Measurements from ENCODE around the gene CLIC4.

CLIC4 gene

DNA sequence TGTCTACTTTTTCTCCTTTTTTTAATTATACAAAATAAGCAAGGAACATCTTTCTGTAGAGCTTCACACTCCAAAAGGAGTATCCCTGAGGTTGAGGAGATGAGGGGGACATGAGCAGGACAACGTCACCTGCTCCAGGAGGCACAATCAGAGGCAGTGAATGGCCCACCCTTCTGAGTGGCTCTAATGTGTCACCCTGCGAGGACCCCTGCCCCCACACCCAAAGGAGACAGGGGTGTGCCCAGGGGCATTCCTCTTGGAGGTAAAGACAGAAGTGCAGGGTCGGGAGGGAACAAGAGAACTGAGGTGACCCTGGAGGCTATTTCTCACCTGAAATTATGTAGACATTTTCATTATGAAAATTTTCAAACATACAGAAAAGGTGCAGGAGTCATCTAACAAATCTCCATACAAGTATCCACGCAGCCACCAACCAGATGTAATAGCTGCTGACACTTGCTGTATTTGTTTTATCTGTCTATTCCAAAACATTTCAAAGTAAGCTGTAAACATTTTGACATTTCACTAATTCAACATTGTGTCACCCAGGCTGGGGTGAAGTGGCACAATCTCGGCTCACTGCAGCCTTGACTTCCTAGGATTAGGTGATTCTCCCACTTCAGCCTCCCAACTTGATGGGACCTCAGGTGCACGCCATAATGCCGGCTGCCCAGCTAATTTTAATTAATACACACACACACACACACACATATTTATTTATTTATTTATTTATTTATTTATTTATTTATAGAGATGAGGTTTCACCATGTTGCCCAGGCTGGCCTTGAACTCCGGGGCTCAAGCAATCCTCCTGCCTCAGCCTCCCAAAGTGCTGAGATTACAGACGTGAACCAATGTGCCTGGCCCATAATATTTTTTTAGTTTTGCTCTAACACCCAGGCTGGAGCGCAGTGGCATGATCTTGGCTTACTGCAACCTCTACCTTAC, 114.1 kb downstream of the CLIC4 start:
- no peak for ATAC-seq (replicated peaks)
- peaks cover 44 to 47% of the 10 kb centered on the region in 2 donors for H3K4me1 Mint-ChIP-seq (ENCODE audit: low read depth in 2 of 2)
- no peak for DNase-seq
- no peaks in the 10 kb centered on the region for H3K27me3 Mint-ChIP-seq
- H3K4me3 Mint-ChIP-seq = peak overlapping the region in 1 of 2 donors; percentile 84
- no peak overlapping the region for H3K27ac Mint-ChIP-seq
- peaks cover 10% of the 10 kb centered on the region for H3K36me3 Mint-ChIP-seq (ENCODE audit: insufficient read depth)
- no peaks in the 10 kb centered on the region for H3K9me3 Mint-ChIP-seq

DNA sequence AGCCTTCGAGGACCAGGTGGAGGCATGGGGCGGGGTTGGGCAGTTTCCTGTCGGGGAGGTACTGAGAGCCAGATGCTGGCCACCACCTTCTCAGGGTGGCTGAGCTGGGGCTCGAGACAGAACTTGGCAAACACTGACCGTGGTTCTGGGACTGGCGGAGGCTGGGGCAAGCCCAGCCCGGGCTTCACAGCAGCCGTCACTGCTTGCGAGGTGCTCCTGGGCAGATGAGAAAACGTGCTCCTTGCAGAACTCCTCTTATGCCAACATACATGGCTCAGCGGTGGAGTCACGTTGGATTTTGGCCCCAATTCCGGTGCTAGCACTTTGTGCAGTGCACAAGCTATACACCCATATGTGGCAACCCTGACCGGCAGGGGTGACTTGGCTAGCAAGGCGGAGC, 115.6 kb downstream of the CLIC4 start:
- Mint-ChIP-seq H3K27me3 (no peaks in the 10 kb centered on the region), H3K4me1 (ENCODE audit: low read depth in 2 of 2) (peaks cover 38 to 41% of the 10 kb centered on the region in 2 donors), H3K4me3 (no peak overlapping the region), H3K9me3 (no peaks in the 10 kb centered on the region), H3K36me3 (ENCODE audit: insufficient read depth) (peaks cover 10% of the 10 kb centered on the region), H3K27ac (no peak overlapping the region)
- no peak for ATAC-seq (replicated peaks)
- DNase-seq = no peak

DNA sequence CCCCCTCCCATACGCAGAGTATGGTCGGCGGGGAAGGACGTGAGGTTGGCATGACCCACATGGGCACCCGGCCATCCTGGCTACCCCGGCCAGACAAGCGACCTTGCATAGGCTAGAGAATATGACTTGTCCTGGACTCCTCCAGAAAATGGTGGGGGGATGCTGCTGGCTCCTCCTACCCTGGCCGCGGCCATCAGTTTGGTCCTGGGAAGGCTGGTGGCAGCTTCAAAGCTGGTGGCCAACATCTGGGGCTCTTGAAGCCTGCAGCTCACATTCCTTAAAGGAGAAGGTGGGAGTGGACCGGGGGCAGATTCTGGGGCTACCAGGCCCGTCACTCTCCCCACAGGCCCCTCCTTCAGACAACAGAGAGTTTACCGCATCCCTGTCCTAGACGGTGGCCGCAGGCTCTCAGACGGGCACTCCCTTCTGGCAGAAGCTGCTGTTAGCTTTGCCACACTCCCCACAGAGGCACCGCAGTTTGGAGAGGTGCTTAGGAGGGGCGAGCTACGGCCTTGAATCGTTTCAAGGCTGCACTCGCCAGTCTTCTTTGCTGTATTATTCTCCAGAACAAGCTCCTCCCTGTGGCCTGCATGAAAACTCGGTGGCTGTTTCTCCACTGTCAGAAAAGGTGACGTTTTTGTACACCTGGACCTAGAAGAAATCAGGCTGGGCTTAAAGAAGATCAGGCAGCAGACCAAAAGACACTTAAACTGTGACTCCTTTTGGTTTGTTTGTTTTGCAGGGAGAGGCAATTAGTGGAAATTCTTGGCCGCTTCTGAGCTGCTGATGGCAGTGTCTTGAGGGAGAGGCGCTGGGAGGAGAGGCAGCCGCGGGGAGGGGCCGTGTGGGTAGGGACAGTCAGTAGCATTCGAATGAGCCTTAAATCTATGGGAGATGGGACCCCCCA, 116.8 kb downstream of the CLIC4 start:
- no peak for DNase-seq
- peaks cover 11% of the 10 kb centered on the region for H3K36me3 Mint-ChIP-seq (ENCODE audit: insufficient read depth)
- H3K4me3 Mint-ChIP-seq = no peak overlapping the region
- no peaks in the 10 kb centered on the region for H3K9me3 Mint-ChIP-seq
- peak overlapping the region in 1 of 2 donors; percentile 78 for H3K27ac Mint-ChIP-seq
- ATAC-seq (replicated peaks) = no peak
- H3K27me3 Mint-ChIP-seq = peaks cover 1 to 4% of the 10 kb centered on the region in 2 donors
- peaks cover 29 to 35% of the 10 kb centered on the region in 2 donors for H3K4me1 Mint-ChIP-seq (ENCODE audit: low read depth in 2 of 2)

DNA sequence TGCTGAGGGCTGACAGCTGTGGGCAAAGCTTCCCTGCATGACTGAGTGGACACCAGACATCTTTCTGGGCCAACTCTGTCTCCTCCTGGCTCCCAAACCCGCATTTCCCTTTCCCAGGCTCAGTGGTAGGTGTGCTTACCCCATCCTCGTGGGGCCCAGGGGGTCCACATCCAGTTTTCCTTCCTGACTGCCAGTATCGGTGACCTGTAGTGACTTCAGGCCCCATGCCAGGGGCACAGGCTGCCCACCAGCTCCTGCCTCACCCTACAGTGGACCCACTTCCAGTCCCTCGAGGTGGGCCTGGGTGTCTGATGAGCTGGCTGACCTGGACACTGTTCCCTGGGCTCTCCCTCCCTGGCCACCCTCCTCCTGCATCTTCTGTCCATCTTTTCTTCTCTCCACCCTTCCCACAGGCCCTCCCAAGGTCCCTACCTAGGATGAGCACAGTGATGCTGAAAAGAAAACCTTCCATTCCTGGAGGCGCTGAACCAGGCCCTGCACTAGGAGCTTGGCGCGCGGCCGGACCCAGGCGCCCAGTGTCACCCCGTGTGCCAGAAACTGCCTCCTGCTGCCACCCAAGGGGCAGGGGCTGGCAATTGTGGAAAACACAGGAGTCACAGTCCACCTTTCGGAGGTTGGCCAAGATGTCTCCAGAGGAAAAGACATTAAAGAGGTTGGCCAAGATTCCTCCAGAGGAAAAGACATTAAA, 117.7 kb downstream of the CLIC4 start:
- H3K9me3 Mint-ChIP-seq = no peaks in the 10 kb centered on the region
- peak overlapping the region in 1 of 2 donors; percentile 15 for H3K4me3 Mint-ChIP-seq
- peaks cover 5 to 12% of the 10 kb centered on the region in 2 donors for H3K27me3 Mint-ChIP-seq
- peaks cover 5% of the 10 kb centered on the region for H3K36me3 Mint-ChIP-seq (ENCODE audit: insufficient read depth)
- peaks cover 22 to 30% of the 10 kb centered on the region in 2 donors for H3K4me1 Mint-ChIP-seq (ENCODE audit: low read depth in 2 of 2)
- DNase-seq (no peak), ATAC-seq (replicated peaks) (no peak)
- H3K27ac Mint-ChIP-seq = peak overlapping the region in 1 of 2 donors; percentile 78

DNA sequence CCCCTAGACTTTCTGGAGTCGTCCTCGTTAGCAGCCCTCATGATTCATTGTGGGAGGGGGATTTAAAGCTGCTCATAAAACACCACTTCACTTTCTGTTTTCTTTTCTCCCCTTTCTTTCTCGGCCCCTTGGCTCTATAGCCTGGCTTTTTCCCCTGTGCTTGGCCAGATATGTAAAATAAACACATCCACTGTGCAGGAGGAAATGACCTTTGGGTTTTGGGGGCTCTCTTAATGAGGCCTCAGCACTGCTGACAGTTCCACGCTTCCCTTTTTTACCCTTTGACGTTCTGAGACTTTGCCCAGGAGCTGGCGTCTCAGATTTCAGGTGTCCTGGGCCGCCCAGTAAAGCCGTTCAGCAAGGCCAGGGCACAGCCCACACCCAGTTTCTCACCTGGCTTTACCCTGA, 119.1 kb downstream of the CLIC4 start:
- Mint-ChIP-seq H3K27me3 (peaks cover 5 to 18% of the 10 kb centered on the region in 2 donors), H3K4me3 (no peak overlapping the region), H3K9me3 (no peaks in the 10 kb centered on the region), H3K36me3 (ENCODE audit: insufficient read depth) (peaks cover 8% of the 10 kb centered on the region), H3K4me1 (ENCODE audit: low read depth in 2 of 2) (peaks cover 14 to 25% of the 10 kb centered on the region in 2 donors), H3K27ac (no peak overlapping the region)
- ATAC-seq (replicated peaks) (no peak), DNase-seq (no peak)

DNA sequence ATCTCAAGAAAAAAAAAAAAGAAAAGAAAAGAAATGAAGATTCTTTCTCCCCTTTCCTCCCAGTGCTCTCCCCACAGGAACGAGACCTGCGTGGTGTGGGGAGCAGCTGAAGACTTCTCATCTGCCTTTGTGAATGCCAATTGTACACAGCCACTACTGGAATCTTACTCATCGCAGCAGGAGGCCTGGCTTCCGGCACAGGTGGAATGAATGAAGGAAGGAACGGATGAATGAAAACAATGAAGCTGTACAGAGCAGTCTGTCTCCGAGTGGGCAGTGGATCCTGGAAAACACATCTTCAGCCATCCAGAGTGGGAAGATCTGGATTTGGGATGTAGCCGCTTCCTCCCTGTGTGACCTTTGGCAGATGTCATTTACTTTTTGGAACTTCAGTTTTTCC, 119.9 kb downstream of the CLIC4 start:
- no peaks in the 10 kb centered on the region for H3K9me3 Mint-ChIP-seq
- no peak for ATAC-seq (replicated peaks)
- no peak overlapping the region for H3K4me3 Mint-ChIP-seq
- peaks cover 5 to 18% of the 10 kb centered on the region in 2 donors for H3K27me3 Mint-ChIP-seq
- H3K27ac Mint-ChIP-seq = no peak overlapping the region
- H3K4me1 Mint-ChIP-seq (ENCODE audit: low read depth in 2 of 2) = peaks cover 14 to 25% of the 10 kb centered on the region in 2 donors
- peaks cover 8% of the 10 kb centered on the region for H3K36me3 Mint-ChIP-seq (ENCODE audit: insufficient read depth)
- DNase-seq = no peak

DNA sequence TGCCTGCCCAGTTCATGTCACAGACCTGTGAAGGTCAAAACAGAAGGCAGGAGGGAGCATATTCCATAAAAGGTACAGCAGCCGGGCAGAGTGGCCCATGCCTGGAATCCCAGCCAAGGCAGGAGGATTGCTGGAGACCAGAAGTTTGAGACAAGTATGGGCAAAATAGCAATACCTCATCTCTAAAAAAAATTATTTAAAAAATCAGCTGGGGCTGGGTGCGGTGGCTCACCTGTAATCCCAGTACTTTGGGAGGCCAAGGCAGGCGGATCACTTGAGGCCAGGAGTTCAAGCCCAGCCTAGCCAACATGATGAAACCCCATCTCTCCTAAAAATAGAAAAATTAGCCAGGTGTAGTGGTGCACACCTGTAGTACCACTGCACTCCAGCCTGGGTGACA, 120.3 kb downstream of the CLIC4 start:
- H3K36me3 Mint-ChIP-seq (ENCODE audit: insufficient read depth) = peaks cover 9% of the 10 kb centered on the region
- H3K4me3 Mint-ChIP-seq = no peak overlapping the region
- no peak for DNase-seq
- H3K27me3 Mint-ChIP-seq = peaks cover 5 to 18% of the 10 kb centered on the region in 2 donors
- no peaks in the 10 kb centered on the region for H3K9me3 Mint-ChIP-seq
- no peak for ATAC-seq (replicated peaks)
- peaks cover 17 to 26% of the 10 kb centered on the region in 2 donors for H3K4me1 Mint-ChIP-seq (ENCODE audit: low read depth in 2 of 2)
- H3K27ac Mint-ChIP-seq = peak overlapping the region in 1 of 2 donors; percentile 0

DNA sequence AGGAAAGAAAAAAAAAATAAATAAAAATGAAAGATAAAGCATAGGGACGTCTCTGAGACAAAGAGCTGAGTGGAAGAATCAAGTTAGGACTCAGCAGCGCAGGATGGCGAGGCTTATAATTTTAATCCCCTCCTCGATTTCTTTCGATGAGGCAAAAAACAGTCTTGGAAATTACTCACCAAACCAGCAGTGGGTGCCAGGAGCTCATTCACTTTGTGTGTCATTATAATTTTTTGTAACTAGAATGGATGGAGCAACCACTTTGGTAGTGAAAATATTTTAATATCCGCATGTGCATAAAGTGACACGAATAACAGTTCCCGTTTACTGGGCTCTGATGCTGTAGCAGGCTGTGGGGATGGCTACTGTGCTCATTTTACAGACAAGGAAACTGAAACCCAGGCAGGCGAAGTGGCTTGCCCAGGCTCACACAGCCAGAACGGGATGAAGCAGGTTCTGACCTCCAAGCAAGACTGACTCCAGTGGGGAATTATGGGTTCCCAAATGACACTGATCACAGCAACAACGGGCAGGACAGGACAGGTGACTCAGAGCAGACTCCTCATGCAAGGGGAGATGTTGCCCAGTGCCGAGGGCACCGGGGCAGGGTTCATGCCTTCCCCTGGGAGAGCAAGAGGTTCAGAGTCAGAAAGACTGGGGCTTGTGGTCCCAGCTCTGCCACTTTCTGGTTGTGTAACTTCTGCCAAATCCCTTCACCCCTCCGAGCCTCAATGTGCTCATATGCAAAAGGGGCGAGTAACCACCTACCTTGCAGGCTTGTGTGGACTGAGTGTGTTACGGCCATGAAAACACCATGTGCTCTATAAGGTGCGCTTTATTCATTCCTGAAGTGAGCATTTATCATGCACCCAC, 121.2 kb downstream of the CLIC4 start:
- peak overlapping the region; percentile 14 to 56 for H3K27ac Mint-ChIP-seq
- no peak for ATAC-seq (replicated peaks)
- H3K4me1 Mint-ChIP-seq (ENCODE audit: low read depth in 2 of 2) = peaks cover 24 to 34% of the 10 kb centered on the region in 2 donors
- no peaks in the 10 kb centered on the region for H3K9me3 Mint-ChIP-seq
- peaks cover 13% of the 10 kb centered on the region for H3K36me3 Mint-ChIP-seq (ENCODE audit: insufficient read depth)
- H3K4me3 Mint-ChIP-seq = no peak overlapping the region
- peaks cover 5 to 18% of the 10 kb centered on the region in 2 donors for H3K27me3 Mint-ChIP-seq
- no peak for DNase-seq

DNA sequence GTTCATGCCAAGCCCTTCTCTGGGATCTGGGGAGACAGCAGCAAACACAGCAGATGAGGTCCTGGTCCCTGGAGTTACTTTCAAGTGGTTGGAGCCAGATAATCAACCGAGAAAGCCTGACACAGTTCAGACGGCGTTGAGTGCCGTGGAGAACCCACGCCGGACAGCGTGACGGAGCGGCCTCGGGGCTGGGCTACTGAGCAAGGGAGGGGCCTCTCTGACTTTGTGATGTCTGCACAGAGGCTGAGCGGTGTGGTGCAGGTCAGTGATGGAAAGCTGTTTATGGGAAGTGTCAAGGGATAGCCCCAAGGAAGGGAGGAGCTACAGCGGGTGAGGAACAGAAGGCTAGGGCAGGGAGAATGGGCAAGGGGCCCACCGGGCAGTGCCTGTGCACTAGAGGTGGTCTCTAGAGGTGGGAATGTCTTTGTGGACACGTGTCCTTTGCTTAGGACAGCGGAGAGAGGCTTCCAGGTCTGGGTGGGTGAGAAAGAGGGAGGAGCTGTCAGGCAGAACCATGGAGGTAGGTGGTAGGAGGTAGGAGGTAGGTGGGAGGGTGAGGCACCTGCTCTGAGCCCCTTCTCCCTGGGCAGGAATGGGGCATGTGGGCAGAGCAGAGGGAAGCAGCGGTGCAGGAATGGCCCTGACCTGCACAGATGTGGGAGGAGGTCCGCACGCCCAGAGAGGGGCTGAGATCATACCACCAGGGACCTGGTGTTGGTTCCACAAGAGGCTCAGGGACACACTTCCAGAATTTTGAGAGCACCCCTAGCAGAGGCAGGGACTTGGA, 122.0 kb downstream of the CLIC4 start:
- Mint-ChIP-seq H3K4me1 (ENCODE audit: low read depth in 2 of 2) (peaks cover 24 to 40% of the 10 kb centered on the region in 2 donors), H3K27me3 (peaks cover 5 to 18% of the 10 kb centered on the region in 2 donors), H3K9me3 (no peaks in the 10 kb centered on the region), H3K4me3 (no peak overlapping the region), H3K27ac (peak overlapping the region; percentile 14 to 56), H3K36me3 (ENCODE audit: insufficient read depth) (peaks cover 13% of the 10 kb centered on the region)
- DNase-seq (no peak), ATAC-seq (replicated peaks) (no peak)

DNA sequence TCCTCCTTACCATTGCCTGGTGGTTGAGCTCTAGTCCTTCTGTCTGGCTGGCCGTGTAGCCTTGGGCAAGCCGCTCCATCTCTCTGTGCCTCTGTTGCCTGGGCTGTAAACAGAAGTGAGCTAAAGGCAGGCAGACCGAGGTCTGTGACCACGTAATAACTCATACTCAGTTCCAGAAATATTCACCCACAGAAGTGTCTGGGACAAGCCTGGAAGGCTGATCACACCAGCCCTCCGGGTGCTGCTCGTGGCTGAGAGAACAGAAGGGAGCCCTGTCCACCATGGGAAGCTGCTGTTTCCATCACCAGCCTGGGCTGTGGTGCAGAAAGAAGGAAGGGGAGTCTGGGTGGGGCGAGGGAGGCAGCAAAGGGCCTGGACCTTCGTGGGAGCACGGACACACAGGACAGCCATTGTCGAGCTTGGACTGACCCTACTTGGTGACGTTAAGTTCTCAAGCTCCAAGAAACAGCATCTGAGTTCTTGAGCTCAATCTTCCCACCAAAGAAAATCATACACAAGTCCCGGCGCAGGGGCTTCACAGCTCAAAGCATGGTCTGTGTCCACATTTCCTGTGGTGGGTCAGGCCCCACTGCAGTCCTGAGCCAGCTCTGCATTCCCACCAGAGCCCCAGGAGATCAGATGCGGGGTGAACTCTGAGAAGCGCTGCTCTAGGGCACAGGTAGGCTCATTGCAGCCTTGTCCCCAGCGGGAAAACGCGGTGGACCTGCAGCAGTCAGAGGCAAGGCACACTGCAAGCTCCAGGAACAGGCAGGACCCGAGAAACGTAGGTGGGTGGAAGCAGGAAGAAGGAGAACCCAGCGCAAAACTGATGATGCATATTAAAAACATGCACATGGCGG, 123.0 kb downstream of the CLIC4 start:
- Mint-ChIP-seq H3K27ac (peak overlapping the region in 1 of 2 donors; percentile 82), H3K27me3 (peaks cover 5 to 18% of the 10 kb centered on the region in 2 donors), H3K4me1 (ENCODE audit: low read depth in 2 of 2) (peaks cover 26 to 31% of the 10 kb centered on the region in 2 donors), H3K36me3 (ENCODE audit: insufficient read depth) (peaks cover 13% of the 10 kb centered on the region), H3K4me3 (no peak overlapping the region), H3K9me3 (no peaks in the 10 kb centered on the region)
- no peak for ATAC-seq (replicated peaks)
- no peak for DNase-seq

All from effector memory CD8-positive, alpha-beta T cell (primary cell).